HepG2 (cell line): Measurements from ENCODE around the gene ALG14. TPM values are rescaled to one million over a fixed set of nuclear protein-coding genes. Genes with fewer than 3 reads are reported as not detected.

Source experiments
- ATF5 ChIP-seq: sonication (generic); formaldehyde crosslinking; IDR thresholded peaks from 2 replicates; pipeline ENCODE4 v1.4.0; 2020; ENCODE audit warnings: mild to moderate bottlenecking, low read depth, missing genetic modification reagents
- BCL6 ChIP-seq: IDR thresholded peaks from 2 replicates; pipeline ENCODE4 v1.6.1; 2016; ENCODE audit warnings: missing genetic modification reagents, missing compliant biosample characterization
- BHLHE40 ChIP-seq: IDR thresholded peaks from 2 replicates; pipeline ENCODE4 v1.6.1; 2011; ENCODE audit warnings: low read length, improper control_type of control experiment
- CREB1 ChIP-seq, 2 experiments: fragments of 450-650 bp in 1 of 2; IDR thresholded peaks; 2 replicates each; pipeline ENCODE4 v1.6.1; 2016 to 2017; ENCODE audit warnings: control low read depth in 1 of 2, mild to moderate bottlenecking in 1 of 2, missing compliant biosample characterization in 1 of 2, missing genetic modification characterization in 1 of 2
- ESRRA ChIP-seq: sonication (generic); formaldehyde crosslinking; IDR thresholded peaks from 2 replicates; pipeline ENCODE4 v1.5.1; 2020; ENCODE audit warnings: mild to moderate bottlenecking, low read depth, missing genetic modification reagents
- FOSL1 ChIP-seq: sonication (generic); formaldehyde crosslinking; IDR thresholded peaks from 2 replicates; pipeline ENCODE4 v1.9.0; 2021; ENCODE audit warnings: missing genetic modification reagents, borderline replicate concordance
- HNRNPK ChIP-seq: fragments of 200-400 bp; formaldehyde crosslinking; IDR thresholded peaks from 2 replicates; pipeline ENCODE4 v1.6.1; 2018; ENCODE audit warnings: low read length, low read depth, moderate library complexity, mild to moderate bottlenecking; ENCODE audit not compliant: poor library complexity, severe bottlenecking
- MAFG ChIP-seq: sonication (generic); formaldehyde crosslinking; IDR thresholded peaks from 2 replicates; pipeline ENCODE4 v1.5.1; 2020; ENCODE audit warnings: mild to moderate bottlenecking, missing genetic modification reagents
- MNT ChIP-seq: fragments of 450-650 bp; IDR thresholded peaks from 2 replicates; pipeline ENCODE4 v1.6.1; 2016
- NR2F1 ChIP-seq, 2 experiments: fragments of 450-650 bp in 1 of 2; formaldehyde crosslinking in 1 of 2; IDR thresholded peaks; 2 replicates each; pipeline versions ENCODE4 v1.5.0 to v1.6.1; 2016 to 2020; ENCODE audit warnings: mild to moderate bottlenecking in 1 of 2, missing compliant biosample characterization in 1 of 2, missing genetic modification reagents in 1 of 2, moderate library complexity in 1 of 2
- PAXIP1 ChIP-seq: sonication (generic); formaldehyde crosslinking; conservative IDR thresholded peaks from 2 replicates; pipeline ENCODE4 v1.4.0; 2020; ENCODE audit warnings: mild to moderate bottlenecking, missing genetic modification reagents, moderate library complexity
- RARA ChIP-seq: IDR thresholded peaks from 2 replicates; pipeline ENCODE4 v1.6.1; 2016; ENCODE audit warnings: missing genetic modification reagents, missing compliant biosample characterization
- RORA ChIP-seq: sonication (generic); formaldehyde crosslinking; IDR thresholded peaks from 2 replicates; pipeline ENCODE4 v1.5.0; 2020; ENCODE audit warnings: mild to moderate bottlenecking, missing genetic modification reagents, moderate library complexity
- SMC3 ChIP-seq: IDR thresholded peaks from 2 replicates; pipeline ENCODE4 v1.6.1; 2011; ENCODE audit warnings: low read length, improper control_type of control experiment
- SMYD3 ChIP-seq: sonication (generic); formaldehyde crosslinking; IDR thresholded peaks from 2 replicates; pipeline ENCODE4 v1.8.1; 2023; ENCODE audit warnings: mild to moderate bottlenecking, missing genetic modification reagents
- TEAD2 ChIP-seq: sonication (generic); formaldehyde crosslinking; IDR thresholded peaks from 2 replicates; pipeline ENCODE4 v1.9.0; 2021; ENCODE audit warnings: missing genetic modification reagents
- TEAD3 ChIP-seq: optimal IDR thresholded peaks from 2 replicates; pipeline ENCODE3; 2016; ENCODE audit warnings: borderline replicate concordance
- XRCC5 ChIP-seq: fragments of 200-400 bp; formaldehyde crosslinking; optimal IDR thresholded peaks from 2 replicates; pipeline ENCODE3; 2017; ENCODE audit warnings: mild to moderate bottlenecking, low read length
- YEATS2 ChIP-seq: sonication (generic); formaldehyde crosslinking; IDR thresholded peaks from 2 replicates; pipeline ENCODE4 v1.4.0; 2020; ENCODE audit warnings: missing genetic modification reagents, borderline replicate concordance
- ZBTB7B ChIP-seq: sonication (generic); formaldehyde crosslinking; IDR thresholded peaks from 2 replicates; pipeline ENCODE4 v1.4.0; 2020; ENCODE audit warnings: missing genetic modification reagents
- ZNF362 ChIP-seq: sonication (generic); formaldehyde crosslinking; IDR thresholded peaks from 2 replicates; pipeline ENCODE4 v1.4.0; 2020; ENCODE audit warnings: missing genetic modification reagents, mild to moderate bottlenecking, borderline replicate concordance
- ZNF607 ChIP-seq: sonication (generic); formaldehyde crosslinking; IDR thresholded peaks from 2 replicates; pipeline ENCODE4 v1.5.1; 2020; ENCODE audit warnings: missing genetic modification reagents, mild to moderate bottlenecking, borderline replicate concordance
- ZNF674 ChIP-seq: sonication (generic); formaldehyde crosslinking; IDR thresholded peaks from 2 replicates; pipeline ENCODE4 v1.5.0; 2020; ENCODE audit warnings: low read depth, mild to moderate bottlenecking, missing genetic modification reagents
- polyA plus RNA-seq, 8 experiments: library from polyadenylated mRNA; depleted of rRNA in 3 of 8; stranded (reverse) in 7 of 8; unstranded in 1 of 8; fragments of >200 nt; fragmentation: Illumina TruSeq in 4 of 8; extraction: Trizol in 4 of 8; gene quantifications; 2 replicates each; pipeline versions ENCODE4 v1.2.1 to v1.2.3, GENCODE V29; 2011 to 2016; ENCODE audit warnings: low read depth in 4 of 8, missing spikeins in 1 of 8, mixed read lengths in 1 of 8; ENCODE audit not compliant: insufficient read depth in 1 of 8
- total RNA-seq, 5 experiments: library from RNA; depleted of rRNA; stranded (reverse); fragments of >200 nt; fragmentation: Illumina TruSeq; extraction: Trizol; gene quantifications; 2 replicates each; pipeline ENCODE4 v1.2.3, GENCODE V29; 2016; ENCODE audit warnings: low read depth in 1 of 5

ALG14 gene
- total and polyA plus RNA-seq, 2 of the 13 experiments (the other 11 are each of a cell fraction or from before 2014, with no cell fraction given): 4.5 to 12.7 TPM

- TF ChIP-seq RORA (CRISPR knock-in tag): no peak
- no peak for TF ChIP-seq SMYD3
- TF ChIP-seq HNRNPK: no peak
- peak; percentile 37; the same call in 1 of the 2 replicates for TF ChIP-seq MNT
- no peak for TF ChIP-seq ZNF362 (CRISPR knock-in tag)
- TF ChIP-seq RARA (CRISPR knock-in tag): peak; percentile 65
- no peak for TF ChIP-seq ESRRA (CRISPR knock-in tag)
- TF ChIP-seq SMC3: peak; percentile 44
- TF ChIP-seq YEATS2 (CRISPR knock-in tag): no peak; the same call in 1 of the 2 replicates
- no peak for TF ChIP-seq BHLHE40
- TF ChIP-seq ZNF674: no peak
- peak; percentile 29 for TF ChIP-seq XRCC5
- no peak for TF ChIP-seq TEAD2 (CRISPR knock-in tag)
- TF ChIP-seq ZBTB7B (CRISPR knock-in tag): 0 out of 2 replicates have a peak, but pooled peaks have one; percentile 34
- no peak for TF ChIP-seq ZNF607 (CRISPR knock-in tag)
- TF ChIP-seq MAFG (CRISPR knock-in tag): no peak
- TF ChIP-seq CREB1 (IDR thresholded peaks at IDR 0.05): 0 out of 2 replicates have a peak, but pooled peaks have one; percentile 9
- no peak; the same call in 1 of the 2 replicates for TF ChIP-seq CREB1 (CRISPR knock-in tag; IDR thresholded peaks at IDR 0.05)
- no peak for TF ChIP-seq BCL6 (CRISPR knock-in tag)
- TF ChIP-seq FOSL1 (CRISPR knock-in tag): peak; percentile 41; the same call in 1 of the 2 replicates
- TF ChIP-seq PAXIP1 (CRISPR knock-in tag): peak; percentile 47; the same call in 1 of the 2 replicates
- peak; percentile 13 for TF ChIP-seq TEAD3 (CRISPR knock-in tag)
- no peak for TF ChIP-seq ATF5
- peak in 1 of 2 experiments; percentile 18; a peak in 1 of 4 replicates for TF ChIP-seq NR2F1 (CRISPR knock-in tag; IDR thresholded peaks at IDR 0.05)
Measured at GRCh38 chr1:95084317-95085176, 11.8 kb upstream of the ALG14 start (continued).
